ENCODE data around the gene LOXL4. TPM values are rescaled to one million over a fixed set of nuclear protein-coding genes. Genes with fewer than 3 reads are reported as not detected.

Gene LOXL4
- polyA plus RNA-seq, 1 donor = 4.0 TPM

- Histone ChIP-seq H3K9me3 (ENCODE audit: control insufficient read depth, low read depth, low read length) (peaks cover 3% of the 10 kb centered on the region), H3K27me3 (ENCODE audit: control insufficient read depth, insufficient read depth, low read length) (peaks cover 47% of the 10 kb centered on the region), H3K36me3 (ENCODE audit: control insufficient read depth, insufficient read depth, low read length) (no peaks in the 10 kb centered on the region), H3K27ac (ENCODE audit: low read length) (no peak overlapping the region), H3K4me3 (ENCODE audit: low read length) (no peak overlapping the region), H3K4me1 (ENCODE audit: control insufficient read depth, insufficient read depth, low read length) (no peaks in the 10 kb centered on the region)
- DNase-seq = no peak
- WGBS (ENCODE audit: insufficient coverage, low lambda C conversion rate) = no CpG with 5 or more reads among the region's 17 CpGs
Observed at GRCh38 chr10:98265403-98266378, 2.3 kb downstream of the LOXL4 start.

- Histone ChIP-seq H3K36me3 (ENCODE audit: control insufficient read depth, insufficient read depth, low read length) (no peaks in the 10 kb centered on the region), H3K4me1 (ENCODE audit: control insufficient read depth, insufficient read depth, low read length) (peaks cover 4% of the 10 kb centered on the region), H3K4me3 (ENCODE audit: low read length) (no peak overlapping the region), H3K27ac (ENCODE audit: low read length) (no peak overlapping the region), H3K27me3 (ENCODE audit: control insufficient read depth, insufficient read depth, low read length) (peaks cover 38% of the 10 kb centered on the region), H3K9me3 (ENCODE audit: control insufficient read depth, low read depth, low read length) (peaks cover 3% of the 10 kb centered on the region)
- DNase-seq = no peak
- WGBS (ENCODE audit: insufficient coverage, low lambda C conversion rate) = no CpG with 5 or more reads among the region's 12 CpGs
Observed at GRCh38 chr10:98264378-98265065, 3.5 kb downstream of the LOXL4 start.

GRCh38 chr10:98263088-98263487 lies 4.9 kb downstream of the LOXL4 start:
- Histone ChIP-seq H3K4me3 (ENCODE audit: low read length) (no peak overlapping the region), H3K36me3 (ENCODE audit: control insufficient read depth, insufficient read depth, low read length) (no peaks in the 10 kb centered on the region), H3K27me3 (ENCODE audit: control insufficient read depth, insufficient read depth, low read length) (peaks cover 31% of the 10 kb centered on the region), H3K27ac (ENCODE audit: low read length) (no peak overlapping the region), H3K9me3 (ENCODE audit: control insufficient read depth, low read depth, low read length) (peaks cover 3% of the 10 kb centered on the region), H3K4me1 (ENCODE audit: control insufficient read depth, insufficient read depth, low read length) (peaks cover 4% of the 10 kb centered on the region)
- no CpG with 5 or more reads among the region's 7 CpGs for WGBS (ENCODE audit: insufficient coverage, low lambda C conversion rate)
- no peak for DNase-seq

- Histone ChIP-seq H3K27me3 (ENCODE audit: control insufficient read depth, insufficient read depth, low read length) (peaks cover 28% of the 10 kb centered on the region), H3K36me3 (ENCODE audit: control insufficient read depth, insufficient read depth, low read length) (no peaks in the 10 kb centered on the region), H3K4me1 (ENCODE audit: control insufficient read depth, insufficient read depth, low read length) (peaks cover 4% of the 10 kb centered on the region), H3K9me3 (ENCODE audit: control insufficient read depth, low read depth, low read length) (peaks cover 3% of the 10 kb centered on the region), H3K4me3 (ENCODE audit: low read length) (no peak overlapping the region), H3K27ac (ENCODE audit: low read length) (no peak overlapping the region)
- no peak for DNase-seq
- 50% methylated on average over 1 of the region's 7 CpGs for WGBS (ENCODE audit: insufficient coverage, low lambda C conversion rate)
Observed at GRCh38 chr10:98262571-98262970, 5.4 kb downstream of the LOXL4 start.

- no CpG with 5 or more reads among the region's 15 CpGs for WGBS (ENCODE audit: insufficient coverage, low lambda C conversion rate)
- Histone ChIP-seq H3K27ac (ENCODE audit: low read length) (no peak overlapping the region), H3K36me3 (ENCODE audit: control insufficient read depth, insufficient read depth, low read length) (no peaks in the 10 kb centered on the region), H3K4me3 (ENCODE audit: low read length) (no peak overlapping the region), H3K9me3 (ENCODE audit: control insufficient read depth, low read depth, low read length) (peaks cover 3% of the 10 kb centered on the region), H3K4me1 (ENCODE audit: control insufficient read depth, insufficient read depth, low read length) (peaks cover 4% of the 10 kb centered on the region), H3K27me3 (ENCODE audit: control insufficient read depth, insufficient read depth, low read length) (peaks cover 18% of the 10 kb centered on the region)
- no peak for DNase-seq
Observed at GRCh38 chr10:98261436-98262277, 6.3 kb downstream of the LOXL4 start.

- Histone ChIP-seq H3K27me3 (ENCODE audit: control insufficient read depth, insufficient read depth, low read length) (peaks cover 9% of the 10 kb centered on the region), H3K4me1 (ENCODE audit: control insufficient read depth, insufficient read depth, low read length) (peaks cover 4% of the 10 kb centered on the region), H3K27ac (ENCODE audit: low read length) (no peak overlapping the region), H3K4me3 (ENCODE audit: low read length) (no peak overlapping the region), H3K9me3 (ENCODE audit: control insufficient read depth, low read depth, low read length) (peaks cover 3% of the 10 kb centered on the region), H3K36me3 (ENCODE audit: control insufficient read depth, insufficient read depth, low read length) (peaks cover 1% of the 10 kb centered on the region)
- DNase-seq = no peak
- WGBS (ENCODE audit: insufficient coverage, low lambda C conversion rate) = no CpG with 5 or more reads among the region's 14 CpGs
Observed at GRCh38 chr10:98260752-98261151, 7.2 kb downstream of the LOXL4 start.

- Histone ChIP-seq H3K4me1 (ENCODE audit: control insufficient read depth, insufficient read depth, low read length) (peaks cover 4% of the 10 kb centered on the region), H3K27me3 (ENCODE audit: control insufficient read depth, insufficient read depth, low read length) (peaks cover 9% of the 10 kb centered on the region), H3K4me3 (ENCODE audit: low read length) (no peak overlapping the region), H3K9me3 (ENCODE audit: control insufficient read depth, low read depth, low read length) (peaks cover 3% of the 10 kb centered on the region), H3K36me3 (ENCODE audit: control insufficient read depth, insufficient read depth, low read length) (peaks cover 3% of the 10 kb centered on the region), H3K27ac (ENCODE audit: low read length) (no peak overlapping the region)
- no peak for DNase-seq
- WGBS (ENCODE audit: insufficient coverage, low lambda C conversion rate) = no CpG with 5 or more reads among the region's 9 CpGs
Observed at GRCh38 chr10:98260350-98260749, 7.6 kb downstream of the LOXL4 start.

- Histone ChIP-seq H3K27me3 (ENCODE audit: control insufficient read depth, insufficient read depth, low read length) (peaks cover 6% of the 10 kb centered on the region), H3K4me3 (ENCODE audit: low read length) (no peak overlapping the region), H3K27ac (ENCODE audit: low read length) (no peak overlapping the region), H3K9me3 (ENCODE audit: control insufficient read depth, low read depth, low read length) (peaks cover 3% of the 10 kb centered on the region), H3K4me1 (ENCODE audit: control insufficient read depth, insufficient read depth, low read length) (peaks cover 4% of the 10 kb centered on the region), H3K36me3 (ENCODE audit: control insufficient read depth, insufficient read depth, low read length) (peaks cover 3% of the 10 kb centered on the region)
- no CpG with 5 or more reads among the region's 14 CpGs for WGBS (ENCODE audit: insufficient coverage, low lambda C conversion rate)
- no peak for DNase-seq
Observed at GRCh38 chr10:98259606-98260315, 8.2 kb downstream of the LOXL4 start.

GRCh38 chr10:98258683-98259454 lies 9.1 kb downstream of the LOXL4 start:
- WGBS (ENCODE audit: insufficient coverage, low lambda C conversion rate) = 26% methylated on average over 2 of the region's 13 CpGs
- Histone ChIP-seq H3K4me3 (ENCODE audit: low read length) (no peak overlapping the region), H3K27me3 (ENCODE audit: control insufficient read depth, insufficient read depth, low read length) (no peaks in the 10 kb centered on the region), H3K4me1 (ENCODE audit: control insufficient read depth, insufficient read depth, low read length) (peaks cover 4% of the 10 kb centered on the region), H3K36me3 (ENCODE audit: control insufficient read depth, insufficient read depth, low read length) (peaks cover 3% of the 10 kb centered on the region), H3K9me3 (ENCODE audit: control insufficient read depth, low read depth, low read length) (peaks cover 3% of the 10 kb centered on the region), H3K27ac (ENCODE audit: low read length) (no peak overlapping the region)
- peak in 1 of 2 donors; percentile 18 for DNase-seq

Data from large intestine (tissue), 3 donors.